ENCODE measurements around the gene ABCF1. TPM values are rescaled to one million over a fixed set of nuclear protein-coding genes. Genes with fewer than 3 reads are reported as not detected.

ABCF1 gene
- total and polyA plus RNA-seq, 9 of the 15 experiments (the other 6 are each of a cell fraction or from before 2014, with no cell fraction given) = 41.6 to 193 (median 102) TPM

GRCh38 chr6:30613251-30614043 lies 42.2 kb downstream of the ABCF1 start (continued):
- TF ChIP-seq SMARCE1 (IDR thresholded peaks at IDR 0.05) (0 out of 2 replicates have a peak, but pooled peaks have one; percentile 31), RNF2 (IDR thresholded peaks at IDR 0.05) (no peak), NKRF (IDR thresholded peaks at IDR 0.05; ENCODE audit: borderline replicate concordance) (no peak), YBX1 (IDR thresholded peaks at IDR 0.05) (no peak), ARID3A (IDR thresholded peaks at IDR 0.05; ENCODE audit: borderline replicate concordance, low read depth, low read length) (no peak), FOXA3 (CRISPR knock-in tag; conservative IDR thresholded peaks at IDR 0.05 in 1 of 2, IDR thresholded peaks at IDR 0.05 in 1 of 2) (0 out of 4 replicates have a peak, but pooled peaks of 1 of the 2 experiments have one; percentile 39), MAZ (CRISPR knock-in tag; conservative IDR thresholded peaks at IDR 0.05 in 1 of 2, IDR thresholded peaks at IDR 0.05 in 1 of 2) (no peak), POLR2AphosphoS2 (IDR thresholded peaks at IDR 0.05; ENCODE audit: low read length) (peak; percentile 16; the same call in 1 of the 2 replicates), CCNT2 (IDR thresholded peaks at IDR 0.05; ENCODE audit: borderline replicate concordance, extremely low read depth, insufficient read length, low read depth, low read length) (peak; percentile 7), HDGF (IDR thresholded peaks at IDR 0.05) (no peak), HNRNPLL (IDR thresholded peaks at IDR 0.05; ENCODE audit: low read depth, low read length, poor library complexity, severe bottlenecking) (no peak), FOSL1 (tag; conservative IDR thresholded peaks at IDR 0.05) (peak; percentile 75), ZNF830 (CRISPR knock-in tag; IDR thresholded peaks at IDR 0.05) (0 out of 2 replicates have a peak, but pooled peaks have one; percentile 19), SMARCB1 (IDR thresholded peaks at IDR 0.05; ENCODE audit: insufficient read length, low read depth) (no peak)
- TF ChIP-seq, protein P1, sequence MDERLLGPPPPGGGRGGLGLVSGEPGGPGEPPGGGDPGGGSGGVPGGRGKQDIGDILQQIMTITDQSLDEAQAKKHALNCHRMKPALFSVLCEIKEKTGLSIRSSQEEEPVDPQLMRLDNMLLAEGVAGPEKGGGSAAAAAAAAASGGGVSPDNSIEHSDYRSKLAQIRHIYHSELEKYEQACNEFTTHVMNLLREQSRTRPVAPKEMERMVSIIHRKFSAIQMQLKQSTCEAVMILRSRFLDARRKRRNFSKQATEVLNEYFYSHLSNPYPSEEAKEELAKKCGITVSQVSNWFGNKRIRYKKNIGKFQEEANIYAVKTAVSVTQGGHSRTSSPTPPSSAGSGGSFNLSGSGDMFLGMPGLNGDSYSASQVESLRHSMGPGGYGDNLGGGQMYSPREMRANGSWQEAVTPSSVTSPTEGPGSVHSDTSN (CRISPR knock-in tag; IDR thresholded peaks at IDR 0.05; ENCODE audit: low read depth) = no peak
- TF ChIP-seq, protein P1 (tag; conservative IDR thresholded peaks at IDR 0.05; ENCODE audit: low read depth) = peak; percentile 43
- TF ChIP-seq, protein P2, sequence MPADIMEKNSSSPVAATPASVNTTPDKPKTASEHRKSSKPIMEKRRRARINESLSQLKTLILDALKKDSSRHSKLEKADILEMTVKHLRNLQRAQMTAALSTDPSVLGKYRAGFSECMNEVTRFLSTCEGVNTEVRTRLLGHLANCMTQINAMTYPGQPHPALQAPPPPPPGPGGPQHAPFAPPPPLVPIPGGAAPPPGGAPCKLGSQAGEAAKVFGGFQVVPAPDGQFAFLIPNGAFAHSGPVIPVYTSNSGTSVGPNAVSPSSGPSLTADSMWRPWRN (IDR thresholded peaks at IDR 0.05; ENCODE audit: low read depth) = peak; percentile 18; the same call in 1 of the 2 replicates
- TF ChIP-seq, protein P3, sequence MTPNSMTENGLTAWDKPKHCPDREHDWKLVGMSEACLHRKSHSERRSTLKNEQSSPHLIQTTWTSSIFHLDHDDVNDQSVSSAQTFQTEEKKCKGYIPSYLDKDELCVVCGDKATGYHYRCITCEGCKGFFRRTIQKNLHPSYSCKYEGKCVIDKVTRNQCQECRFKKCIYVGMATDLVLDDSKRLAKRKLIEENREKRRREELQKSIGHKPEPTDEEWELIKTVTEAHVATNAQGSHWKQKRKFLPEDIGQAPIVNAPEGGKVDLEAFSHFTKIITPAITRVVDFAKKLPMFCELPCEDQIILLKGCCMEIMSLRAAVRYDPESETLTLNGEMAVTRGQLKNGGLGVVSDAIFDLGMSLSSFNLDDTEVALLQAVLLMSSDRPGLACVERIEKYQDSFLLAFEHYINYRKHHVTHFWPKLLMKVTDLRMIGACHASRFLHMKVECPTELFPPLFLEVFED (CRISPR knock-in tag; conservative IDR thresholded peaks at IDR 0.05) = peak; percentile 71; the same call in 1 of the 2 replicates

All from K562 (cell line).